NCI-H524 treated with DMSO at 0.1 percent for 48 hours (cell line): Measurements from ENCODE around the gene FAM168A.
A peak's percentile ranks its signal among the peaks of the same experiment; 100 is the strongest.

Source experiments
- DNase-seq: peaks from one replicate; lab custom pipeline; 2025; lab: John Stamatoyannopoulos, UW

FAM168A gene

GRCh38 chr11:73367482-73368024 is 230.4 kb downstream of the FAM168A start:
- DNase-seq: no peak

- no peak for DNase-seq
These were observed 231.0 kb downstream of the FAM168A start for GRCh38 chr11:73366953-73367352.

- no peak for DNase-seq
These were observed 231.7 kb downstream of the FAM168A start for GRCh38 chr11:73366265-73366610.

- DNase-seq: no peak
These were observed 232.3 kb downstream of the FAM168A start for GRCh38 chr11:73365352-73366264.

- no peak for DNase-seq
These were observed 234.8 kb downstream of the FAM168A start for GRCh38 chr11:73363147-73363546.

- DNase-seq: no peak
These were observed 235.7 kb downstream of the FAM168A start for GRCh38 chr11:73361953-73362776.

GRCh38 chr11:73360743-73361369 is 237.1 kb downstream of the FAM168A start:
- no peak for DNase-seq

- no peak for DNase-seq
These were observed 237.8 kb downstream of the FAM168A start for GRCh38 chr11:73359930-73360742.

GRCh38 chr11:73359341-73359740 is 238.6 kb downstream of the FAM168A start:
- DNase-seq: no peak

GRCh38 chr11:73358071-73358470 is 239.8 kb downstream of the FAM168A start:
- no peak for DNase-seq

- DNase-seq: no peak
These were observed 240.7 kb downstream of the FAM168A start for GRCh38 chr11:73356979-73357860.

- no peak for DNase-seq
These were observed 242.8 kb downstream of the FAM168A start for GRCh38 chr11:73355109-73355508.

- DNase-seq: no peak
These were observed 244.5 kb downstream of the FAM168A start for GRCh38 chr11:73353422-73353821.

- peak; percentile 6 for DNase-seq
These were observed 246.8 kb downstream of the FAM168A start for GRCh38 chr11:73350908-73351636.
